NCI-H128 (cell line): Measurements from ENCODE around the gene AMBP.

Experiments
- DNase-seq: peaks from one replicate; lab custom pipeline; 2025; ENCODE audit not compliant: unreplicated experiment; lab: John Stamatoyannopoulos, UW

Gene AMBP

GRCh38 chr9:114033397-114034103 lies 44.5 kb downstream of the AMBP start:
- DNase-seq: no peak

- DNase-seq: no peak
These were observed 45.9 kb downstream of the AMBP start for GRCh38 chr9:114031948-114032840.

- DNase-seq: no peak
These were observed 47.0 kb downstream of the AMBP start for GRCh38 chr9:114031037-114031630.

GRCh38 chr9:114030364-114030763 lies 47.7 kb downstream of the AMBP start:
- no peak for DNase-seq

GRCh38 chr9:114029311-114030170 lies 48.6 kb downstream of the AMBP start:
- DNase-seq: no peak

GRCh38 chr9:114028646-114029045 lies 49.5 kb downstream of the AMBP start:
- no peak for DNase-seq

- no peak for DNase-seq
These were observed 50.1 kb downstream of the AMBP start for GRCh38 chr9:114027863-114028465.

GRCh38 chr9:114027159-114027862 lies 50.8 kb downstream of the AMBP start:
- no peak for DNase-seq

GRCh38 chr9:114026335-114026734 lies 51.8 kb downstream of the AMBP start:
- no peak for DNase-seq

GRCh38 chr9:114025760-114026159 lies 52.3 kb downstream of the AMBP start:
- no peak for DNase-seq

- no peak for DNase-seq
These were observed 52.8 kb downstream of the AMBP start for GRCh38 chr9:114025196-114025753.

- DNase-seq: no peak
These were observed 54.1 kb downstream of the AMBP start for GRCh38 chr9:114023961-114024360.

GRCh38 chr9:114021578-114021977 lies 56.5 kb downstream of the AMBP start:
- DNase-seq: no peak

- DNase-seq: no peak
These were observed 60.1 kb downstream of the AMBP start for GRCh38 chr9:114017741-114018715.

- DNase-seq: no peak
These were observed 61.3 kb downstream of the AMBP start for GRCh38 chr9:114016629-114017423.

- DNase-seq: no peak
These were observed 62.0 kb downstream of the AMBP start for GRCh38 chr9:114016101-114016500.

- DNase-seq: no peak
These were observed 62.5 kb downstream of the AMBP start for GRCh38 chr9:114015607-114016006.

GRCh38 chr9:114014044-114014443 lies 64.1 kb downstream of the AMBP start:
- no peak for DNase-seq
